ENCODE results near the gene GABRB2. TPM values are rescaled to one million over a fixed set of nuclear protein-coding genes. Genes with fewer than 3 reads are reported as not detected.
A peak's percentile ranks its signal among the peaks of the same experiment; 100 is the strongest.

The GABRB2 gene
- total RNA-seq, 1 experiment from 2014 or later, result not detected

DNA sequence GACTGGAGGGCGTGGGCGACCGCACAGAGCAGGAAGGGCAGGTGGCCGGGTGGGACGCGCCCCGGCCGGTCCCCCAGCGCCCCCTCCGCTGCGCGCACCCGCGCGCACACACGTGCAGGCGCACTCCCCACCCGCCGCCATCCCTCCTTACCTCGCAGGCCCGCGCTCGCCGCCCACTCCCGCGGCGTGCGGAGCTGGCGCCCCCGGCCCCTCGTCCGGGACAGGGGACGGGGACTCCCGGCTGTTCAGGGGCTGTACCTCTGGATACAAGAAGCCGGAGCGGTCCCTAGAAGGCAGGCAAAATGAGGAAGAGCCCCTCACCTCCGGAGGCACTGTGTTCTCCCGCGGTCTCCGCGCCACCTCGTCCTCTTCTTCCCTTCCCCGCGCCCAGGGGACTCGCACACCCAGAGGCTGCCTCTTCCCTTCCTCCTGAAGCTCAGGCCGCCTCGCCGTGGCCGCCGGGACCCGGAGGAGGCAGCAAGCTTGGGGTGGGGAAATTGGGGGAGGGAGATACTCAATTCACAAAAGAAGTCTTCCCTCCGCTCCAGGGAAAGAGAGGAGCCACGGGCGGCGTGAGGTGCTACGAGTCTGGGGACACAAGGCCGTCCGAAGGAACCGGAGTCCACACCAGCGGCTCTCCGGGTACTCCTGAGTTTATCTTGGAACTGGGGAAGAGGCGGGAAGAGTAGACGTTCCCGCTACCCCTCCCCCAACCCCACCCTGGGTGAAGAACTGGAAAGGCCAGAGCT is 1.4 kb upstream of the GABRB2 start:
- intact Hi-C loops (cut with micrococcal nuclease; ENCODE audit: unreplicated experiment), result loop anchor here (10.0 kb wide), 1 partner anchor 1033 kb away; no protein-coding TSS in a partner anchor
- H3K27ac Mint-ChIP-seq (ENCODE audit: unreplicated experiment), result no peak overlapping the region

DNA sequence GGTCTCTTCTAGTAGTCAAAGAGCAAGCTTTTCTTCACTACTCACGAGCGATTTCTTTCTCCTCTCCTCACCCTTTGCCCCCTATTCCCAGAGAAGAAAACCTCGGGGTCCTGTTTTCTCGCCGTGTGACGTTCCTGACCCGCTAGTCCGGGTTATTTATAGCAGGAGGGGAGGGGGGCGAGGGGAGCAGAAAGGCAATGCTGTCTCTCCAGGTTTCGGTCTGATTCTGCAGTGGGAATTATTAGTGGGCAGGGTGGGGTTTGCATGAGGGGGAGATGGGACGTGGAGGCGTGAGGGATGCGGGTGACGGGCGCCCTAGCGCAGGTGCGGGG is 847 bp upstream of the GABRB2 start:
- intact Hi-C loops (cut with micrococcal nuclease; ENCODE audit: unreplicated experiment), result loop anchor here (10.0 kb wide), 1 partner anchor 1033 kb away; no protein-coding TSS in a partner anchor
- Mint-ChIP-seq H3K36me3 (ENCODE audit: insufficient read depth, unreplicated experiment) (peaks cover 4% of the 10 kb centered on the region), H3K4me1 (ENCODE audit: low read depth, unreplicated experiment) (peaks cover 8% of the 10 kb centered on the region), H3K9me3 (ENCODE audit: low read depth, unreplicated experiment) (peaks cover 3% of the 10 kb centered on the region), H3K27ac (ENCODE audit: unreplicated experiment) (no peak overlapping the region), H3K27me3 (ENCODE audit: unreplicated experiment) (peaks cover 52% of the 10 kb centered on the region), H3K4me3 (ENCODE audit: low read depth, unreplicated experiment) (peak overlapping the region; percentile 50)
- CTCF ChIA-PET, result no interaction called here
- DNase-seq, result no peak
- no TSS peak for BruUV-seq (replicated peaks)
- no peak for TF ChIP-seq CTCF (IDR thresholded peaks at IDR 0.05; ENCODE audit: unreplicated experiment)

More for the DNA sequence above, 1.4 kb upstream of the GABRB2 start:
- Mint-ChIP-seq H3K27me3 (ENCODE audit: unreplicated experiment) (peaks cover 52% of the 10 kb centered on the region), H3K4me1 (ENCODE audit: low read depth, unreplicated experiment) (peaks cover 8% of the 10 kb centered on the region), H3K9me3 (ENCODE audit: low read depth, unreplicated experiment) (peaks cover 3% of the 10 kb centered on the region), H3K36me3 (ENCODE audit: insufficient read depth, unreplicated experiment) (peaks cover 4% of the 10 kb centered on the region), H3K4me3 (ENCODE audit: low read depth, unreplicated experiment) (peak overlapping the region; percentile 50)
- CTCF ChIA-PET, result interaction anchor here (0.6 to 0.7 kb wide), 2 partner anchors 65 to 711 kb away, joined by 3 read pairs; no protein-coding TSS in a partner anchor
- no peak for TF ChIP-seq CTCF (IDR thresholded peaks at IDR 0.05; ENCODE audit: unreplicated experiment)
- DNase-seq, result peak; percentile 18
- no TSS peak for BruUV-seq (replicated peaks)

- Mint-ChIP-seq H3K36me3 (ENCODE audit: insufficient read depth, unreplicated experiment) (peaks cover 4% of the 10 kb centered on the region), H3K27me3 (ENCODE audit: unreplicated experiment) (peaks cover 52% of the 10 kb centered on the region), H3K9me3 (ENCODE audit: low read depth, unreplicated experiment) (no peaks in the 10 kb centered on the region), H3K27ac (ENCODE audit: unreplicated experiment) (peak overlapping the region; percentile 43), H3K4me1 (ENCODE audit: low read depth, unreplicated experiment) (peaks cover 8% of the 10 kb centered on the region), H3K4me3 (ENCODE audit: low read depth, unreplicated experiment) (peak overlapping the region; percentile 50)
- intact Hi-C loops (cut with micrococcal nuclease; ENCODE audit: unreplicated experiment), result loop anchor here (10.0 kb wide), 1 partner anchor 1031 kb away; no protein-coding TSS in a partner anchor
- BruUV-seq (replicated peaks), result no TSS peak
- no peak for TF ChIP-seq CTCF (IDR thresholded peaks at IDR 0.05; ENCODE audit: unreplicated experiment)
- CTCF ChIA-PET, result no interaction called here
- no peak for DNase-seq
Observed at GRCh38 chr5:161546095-161546469, 443 bp downstream of the GABRB2 start.

DNA sequence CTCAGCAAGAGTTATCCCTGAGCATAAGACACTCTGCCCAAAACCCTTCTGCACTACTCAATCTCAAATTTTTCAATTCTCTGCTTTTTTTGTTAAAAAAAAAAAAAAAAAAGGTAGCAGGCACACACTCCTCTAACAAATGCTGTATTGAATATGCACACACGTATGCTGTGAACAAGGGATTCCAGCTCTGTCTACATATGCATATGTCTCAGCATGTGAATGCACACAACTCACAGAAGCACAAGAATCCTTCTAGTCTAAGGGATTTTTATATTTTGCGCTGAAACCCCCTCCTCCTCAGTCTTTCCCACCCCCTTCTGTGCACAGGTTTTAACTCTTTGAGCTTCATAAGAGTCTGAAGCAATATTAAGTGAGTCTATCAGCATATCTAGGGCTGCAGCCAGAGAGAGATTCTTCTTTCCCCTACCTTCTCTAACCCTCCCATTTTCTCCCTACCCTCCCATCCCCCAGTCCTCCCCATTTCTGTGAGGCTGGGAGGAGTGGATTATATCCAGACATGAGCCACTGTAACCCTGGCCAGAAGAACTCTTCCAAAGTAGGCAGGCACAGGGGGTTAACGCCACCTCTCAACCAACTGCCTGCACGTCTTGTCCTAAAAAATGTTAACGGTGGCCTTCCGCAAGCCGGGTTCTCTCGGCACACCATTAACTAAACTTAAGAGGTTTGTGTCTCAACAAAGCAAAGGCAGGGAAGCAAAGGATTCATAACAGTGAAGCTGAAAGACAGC is 1.0 kb downstream of the GABRB2 start:
- intact Hi-C loops (cut with micrococcal nuclease; ENCODE audit: unreplicated experiment), result loop anchor here (2.0 to 10.0 kb wide), 2 partner anchors 1031 to 1863 kb away; no protein-coding TSS in a partner anchor
- peaks cover 4% of the 10 kb centered on the region for H3K36me3 Mint-ChIP-seq (ENCODE audit: insufficient read depth, unreplicated experiment)
- DNase-seq, result no peak
- peaks cover 52% of the 10 kb centered on the region for H3K27me3 Mint-ChIP-seq (ENCODE audit: unreplicated experiment)
- H3K27ac Mint-ChIP-seq (ENCODE audit: unreplicated experiment), result no peak overlapping the region
- TF ChIP-seq CTCF (IDR thresholded peaks at IDR 0.05; ENCODE audit: unreplicated experiment), result no peak
- no TSS peak for BruUV-seq (replicated peaks)
- H3K9me3 Mint-ChIP-seq (ENCODE audit: low read depth, unreplicated experiment), result no peaks in the 10 kb centered on the region
- H3K4me3 Mint-ChIP-seq (ENCODE audit: low read depth, unreplicated experiment), result peak overlapping the region; percentile 50
- H3K4me1 Mint-ChIP-seq (ENCODE audit: low read depth, unreplicated experiment), result peaks cover 8% of the 10 kb centered on the region
- CTCF ChIA-PET, result interaction anchor here (0.6 kb wide), 1 partner anchor 218 kb away, joined by 3 read pairs; no protein-coding TSS in a partner anchor

Measured in Calu3 (cell line).